Skeletal muscle tissue (tissue), 4 donors: ENCODE measurements around the gene NMUR1. TPM values are rescaled to one million over a fixed set of nuclear protein-coding genes. Genes with fewer than 3 reads are reported as not detected.

Source experiments
- H3K27ac ChIP-seq: one replicate; pipeline ENCODE4 v1.7.0; 2013; ENCODE audit warnings: mild to moderate bottlenecking, low read depth, low read length, inconsistent platforms
- H3K27me3 ChIP-seq, 3 donors: one replicate each; pipeline ENCODE4 v1.7.0; 2013; ENCODE audit warnings: low read length in 3 of 3; ENCODE audit not compliant: control insufficient read depth in 3 of 3, insufficient read depth in 3 of 3
- H3K36me3 ChIP-seq, 3 donors: one replicate each; pipeline ENCODE4 v1.7.0; 2013; ENCODE audit warnings: low read length in 3 of 3; ENCODE audit not compliant: control insufficient read depth in 3 of 3, insufficient read depth in 3 of 3
- H3K4me1 ChIP-seq, 3 donors: one replicate each; pipeline ENCODE4 v1.7.0; 2013; ENCODE audit warnings: low read length in 3 of 3, mild to moderate bottlenecking in 3 of 3; ENCODE audit not compliant: control insufficient read depth in 3 of 3, insufficient read depth in 3 of 3
- H3K4me3 ChIP-seq, 3 donors: one replicate each; pipeline ENCODE4 v1.7.0; 2013; ENCODE audit warnings: low read length in 3 of 3
- H3K9ac ChIP-seq, 3 donors: one replicate each; pipeline ENCODE4 v1.7.0; 2013; ENCODE audit warnings: low read length in 3 of 3, mild to moderate bottlenecking in 3 of 3, moderate library complexity in 2 of 3, low read depth in 1 of 3
- H3K9me3 ChIP-seq, 3 donors: one replicate each; pipeline ENCODE4 v1.7.0; 2013; ENCODE audit warnings: low read length in 3 of 3; ENCODE audit not compliant: control insufficient read depth in 3 of 3
- total RNA-seq: library from RNA; depleted of rRNA; stranded (reverse); fragments of >200 nt; gene quantifications from one replicate; pipeline ENCODE4 v1.2.3, GENCODE V29; 2014
- donor health status: Osteomylitis.

NMUR1 gene
- total RNA-seq, 1 donor from 2014 or later = 0.52 TPM

GRCh38 chr2:231554327-231554726 lies 24.1 kb upstream of the NMUR1 start:
- H3K36me3 ChIP-seq = no peaks in the 10 kb centered on the region
- peak overlapping the region in 2 of 3 donors; percentile 32 to 71 for H3K9ac ChIP-seq
- peaks cover 0 to 1% (median 0%) of the 10 kb centered on the region in 3 donors for H3K9me3 ChIP-seq
- H3K27ac ChIP-seq = peak overlapping the region; percentile 66
- peaks cover 12 to 19% (median 15%) of the 10 kb centered on the region in 3 donors for H3K4me1 ChIP-seq
- H3K4me3 ChIP-seq = peak overlapping the region; percentile 24 to 52 (median 27)
- H3K27me3 ChIP-seq = no peaks in the 10 kb centered on the region

- Histone ChIP-seq H3K9ac (no peak overlapping the region), H3K4me3 (no peak overlapping the region), H3K9me3 (peaks cover 0 to 1% (median 0%) of the 10 kb centered on the region in 3 donors), H3K36me3 (no peaks in the 10 kb centered on the region), H3K4me1 (peaks cover 12 to 17% (median 14%) of the 10 kb centered on the region in 3 donors), H3K27ac (no peak overlapping the region), H3K27me3 (no peaks in the 10 kb centered on the region)
Observed at GRCh38 chr2:231552752-231553151, 22.5 kb upstream of the NMUR1 start.

GRCh38 chr2:231549446-231550239 lies 19.4 kb upstream of the NMUR1 start:
- no peak overlapping the region for H3K9ac ChIP-seq
- no peaks in the 10 kb centered on the region for H3K36me3 ChIP-seq
- peaks cover 13 to 14% (median 13%) of the 10 kb centered on the region in 3 donors for H3K4me1 ChIP-seq
- H3K4me3 ChIP-seq = no peak overlapping the region
- peaks cover 0 to 1% (median 0%) of the 10 kb centered on the region in 3 donors for H3K9me3 ChIP-seq
- H3K27ac ChIP-seq = no peak overlapping the region
- H3K27me3 ChIP-seq = no peaks in the 10 kb centered on the region

- no peak overlapping the region for H3K9ac ChIP-seq
- no peak overlapping the region for H3K27ac ChIP-seq
- peaks cover 0 to 1% (median 0%) of the 10 kb centered on the region in 3 donors for H3K9me3 ChIP-seq
- H3K4me3 ChIP-seq = no peak overlapping the region
- H3K4me1 ChIP-seq = peaks cover 7 to 8% (median 8%) of the 10 kb centered on the region in 3 donors
- H3K36me3 ChIP-seq = no peaks in the 10 kb centered on the region
- no peaks in the 10 kb centered on the region for H3K27me3 ChIP-seq
Observed at GRCh38 chr2:231548752-231549151, 18.5 kb upstream of the NMUR1 start.

- Histone ChIP-seq H3K4me3 (no peak overlapping the region), H3K27ac (no peak overlapping the region), H3K27me3 (no peaks in the 10 kb centered on the region), H3K9ac (no peak overlapping the region), H3K4me1 (peaks cover 7 to 8% (median 8%) of the 10 kb centered on the region in 3 donors), H3K9me3 (peaks cover 0 to 3% (median 2%) of the 10 kb centered on the region in 3 donors), H3K36me3 (no peaks in the 10 kb centered on the region)
Observed at GRCh38 chr2:231547315-231548110, 17.3 kb upstream of the NMUR1 start.

- no peak overlapping the region for H3K4me3 ChIP-seq
- H3K9me3 ChIP-seq = peaks cover 0 to 3% (median 2%) of the 10 kb centered on the region in 3 donors
- H3K9ac ChIP-seq = no peak overlapping the region
- no peaks in the 10 kb centered on the region for H3K36me3 ChIP-seq
- H3K4me1 ChIP-seq = peaks cover 16 to 21% (median 16%) of the 10 kb centered on the region in 3 donors
- H3K27ac ChIP-seq = no peak overlapping the region
- no peaks in the 10 kb centered on the region for H3K27me3 ChIP-seq
Observed at GRCh38 chr2:231546014-231546715, 15.9 kb upstream of the NMUR1 start.

- Histone ChIP-seq H3K9ac (peak overlapping the region in 2 of 3 donors; percentile 33 to 57), H3K4me1 (peaks cover 17 to 21% (median 18%) of the 10 kb centered on the region in 3 donors), H3K4me3 (no peak overlapping the region), H3K27ac (peak overlapping the region; percentile 37), H3K36me3 (no peaks in the 10 kb centered on the region), H3K9me3 (peaks cover 0 to 3% (median 2%) of the 10 kb centered on the region in 3 donors), H3K27me3 (no peaks in the 10 kb centered on the region)
Observed at GRCh38 chr2:231545105-231545902, 15.1 kb upstream of the NMUR1 start.

- H3K36me3 ChIP-seq = no peaks in the 10 kb centered on the region
- H3K9ac ChIP-seq = no peak overlapping the region
- peaks cover 0 to 3% (median 2%) of the 10 kb centered on the region in 3 donors for H3K9me3 ChIP-seq
- no peaks in the 10 kb centered on the region for H3K27me3 ChIP-seq
- peaks cover 17 to 21% (median 21%) of the 10 kb centered on the region in 3 donors for H3K4me1 ChIP-seq
- H3K27ac ChIP-seq = peak overlapping the region; percentile 85
- no peak overlapping the region for H3K4me3 ChIP-seq
Observed at GRCh38 chr2:231542136-231542535, 11.9 kb upstream of the NMUR1 start.

- peak overlapping the region in 2 of 3 donors; percentile 38 to 54 for H3K4me3 ChIP-seq
- H3K9me3 ChIP-seq = peaks cover 0 to 3% (median 2%) of the 10 kb centered on the region in 3 donors
- H3K27ac ChIP-seq = peak overlapping the region; percentile 85
- H3K27me3 ChIP-seq = no peaks in the 10 kb centered on the region
- H3K9ac ChIP-seq = peak overlapping the region in 1 of 3 donors; percentile 50
- peaks cover 17 to 21% (median 21%) of the 10 kb centered on the region in 3 donors for H3K4me1 ChIP-seq
- H3K36me3 ChIP-seq = no peaks in the 10 kb centered on the region
Observed at GRCh38 chr2:231541645-231542044, 11.4 kb upstream of the NMUR1 start.
